ENCODE data around the gene MAN2B2. TPM values are rescaled to one million over a fixed set of nuclear protein-coding genes. Genes with fewer than 3 reads are reported as not detected.

The MAN2B2 gene
- total RNA-seq, 1 experiment from 2014 or later, result 5.9 TPM

DNA sequence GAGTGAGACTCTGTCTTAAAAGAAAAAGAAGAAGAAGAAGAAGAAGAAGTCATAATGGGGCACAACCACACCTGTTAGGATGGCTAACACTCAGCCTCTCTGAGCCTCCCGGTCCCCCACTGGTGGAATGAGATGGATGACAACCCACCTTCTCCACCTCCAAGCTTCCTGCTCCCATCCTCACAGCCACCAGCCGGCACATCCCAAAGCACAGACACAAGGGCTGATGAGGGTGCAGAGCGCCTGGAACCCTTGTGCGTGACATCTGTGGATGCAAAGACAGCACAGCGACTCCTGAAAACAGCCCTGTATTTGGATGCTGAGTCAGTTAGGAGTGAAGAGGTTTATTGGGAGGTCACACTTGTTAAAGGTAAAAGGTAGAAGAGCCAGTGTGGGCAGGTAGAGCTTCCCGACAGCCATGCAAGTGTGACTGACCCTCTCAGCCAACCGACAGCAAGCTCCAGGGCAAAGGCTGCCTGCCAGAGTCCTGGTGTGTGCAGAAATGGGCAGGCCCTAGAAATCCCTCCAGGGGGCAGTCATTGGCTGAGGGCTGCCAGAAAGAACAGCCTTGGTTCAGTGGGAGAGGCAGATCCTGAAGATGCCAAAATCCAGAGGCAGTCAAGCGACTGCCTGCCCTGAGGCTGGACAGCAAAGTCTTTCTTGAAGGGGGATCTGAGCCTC, 26.6 kb upstream of the MAN2B2 start:
- no peak overlapping the region for H3K18ac ChIP-seq (ENCODE audit: insufficient read length, low read depth, low read length)
- H4K8ac ChIP-seq (replicated peaks; ENCODE audit: insufficient read length, low read depth, low read length), result no peak overlapping the region
- H3K27ac Mint-ChIP-seq, result no peak overlapping the region
- peaks cover 7 to 9% of the 10 kb centered on the region in 2 experiments; a peak in 4 of 5 replicates for H3K9me3 Mint-ChIP-seq
- H3K56ac ChIP-seq (ENCODE audit: insufficient read length, low read depth, low read length), result no peak overlapping the region
- no peak overlapping the region for H2BK20ac ChIP-seq (ENCODE audit: low read depth, low read length, poor library complexity, severe bottlenecking)
- no peak overlapping the region for H2AFZ ChIP-seq (ENCODE audit: low read length)
- no peak overlapping the region for H2BK5ac ChIP-seq (ENCODE audit: insufficient read length, low read length)
- H3K27me3 Mint-ChIP-seq (ENCODE audit: low read depth), result peaks cover 76% of the 10 kb centered on the region
- H2BK15ac ChIP-seq (ENCODE audit: low read depth, low read length), result no peak overlapping the region
- no peak overlapping the region for H2BK120ac ChIP-seq (ENCODE audit: low read depth, low read length, poor library complexity, severe bottlenecking)
- no peak overlapping the region for H2BK12ac ChIP-seq (ENCODE audit: insufficient read length, low read depth, low read length)
- H3K4ac ChIP-seq (ENCODE audit: low read depth, low read length), result no peak overlapping the region
- H3K36me3 Mint-ChIP-seq (ENCODE audit: insufficient read depth in 1 of 3, low read depth in 3 of 3), result peaks cover 0 to 3% (median 2%) of the 10 kb centered on the region in 3 experiments; a peak in 1 of 7 replicates
- no peaks in the 10 kb centered on the region for H3K9me3 ChIP-seq (ENCODE audit: control insufficient read depth, low read depth, low read length)
- H3K79me1 ChIP-seq (ENCODE audit: insufficient read depth, low read depth, low read length, poor library complexity, severe bottlenecking), result no peaks in the 10 kb centered on the region
- H3K23me2 ChIP-seq (ENCODE audit: insufficient read length, low read depth, low read length, poor library complexity, severe bottlenecking), result no peaks in the 10 kb centered on the region
- no peak overlapping the region for H3K9ac ChIP-seq (ENCODE audit: extremely low read depth, insufficient read length, low read length)
- H3K27me3 ChIP-seq (ENCODE audit: insufficient read depth, low read length), result 0 out of 2 replicates have a peak, but pooled peaks cover 2% of the 10 kb centered on the region
- H3K4me3 Mint-ChIP-seq, result no peak overlapping the region
- no peak overlapping the region for H4K91ac ChIP-seq (ENCODE audit: insufficient read length, low read depth, low read length)
- no peak overlapping the region; the same call in 1 of the 2 replicates for H3K14ac ChIP-seq (ENCODE audit: insufficient read depth, low read length)
- H3K4me2 ChIP-seq (ENCODE audit: insufficient read depth, insufficient read length, low read length), result no peak overlapping the region
- H3T11ph ChIP-seq (ENCODE audit: low read length), result no peak overlapping the region
- H3K79me2 ChIP-seq (ENCODE audit: insufficient read depth, low read length), result no peaks in the 10 kb centered on the region
- TF ChIP-seq, protein P1, sequence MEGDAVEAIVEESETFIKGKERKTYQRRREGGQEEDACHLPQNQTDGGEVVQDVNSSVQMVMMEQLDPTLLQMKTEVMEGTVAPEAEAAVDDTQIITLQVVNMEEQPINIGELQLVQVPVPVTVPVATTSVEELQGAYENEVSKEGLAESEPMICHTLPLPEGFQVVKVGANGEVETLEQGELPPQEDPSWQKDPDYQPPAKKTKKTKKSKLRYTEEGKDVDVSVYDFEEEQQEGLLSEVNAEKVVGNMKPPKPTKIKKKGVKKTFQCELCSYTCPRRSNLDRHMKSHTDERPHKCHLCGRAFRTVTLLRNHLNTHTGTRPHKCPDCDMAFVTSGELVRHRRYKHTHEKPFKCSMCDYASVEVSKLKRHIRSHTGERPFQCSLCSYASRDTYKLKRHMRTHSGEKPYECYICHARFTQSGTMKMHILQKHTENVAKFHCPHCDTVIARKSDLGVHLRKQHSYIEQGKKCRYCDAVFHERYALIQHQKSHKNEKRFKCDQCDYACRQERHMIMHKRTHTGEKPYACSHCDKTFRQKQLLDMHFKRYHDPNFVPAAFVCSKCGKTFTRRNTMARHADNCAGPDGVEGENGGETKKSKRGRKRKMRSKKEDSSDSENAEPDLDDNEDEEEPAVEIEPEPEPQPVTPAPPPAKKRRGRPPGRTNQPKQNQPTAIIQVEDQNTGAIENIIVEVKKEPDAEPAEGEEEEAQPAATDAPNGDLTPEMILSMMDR (conservative IDR thresholded peaks at IDR 0.05), result peak; percentile 62; the same call in 2 of the 3 replicates
- H3K4me1 ChIP-seq (ENCODE audit: insufficient read depth, low read length), result no peaks in the 10 kb centered on the region
- H4K20me1 ChIP-seq (ENCODE audit: control insufficient read depth, insufficient read depth, insufficient read length), result no peaks in the 10 kb centered on the region
- H3K27ac ChIP-seq (ENCODE audit: insufficient read length, low read depth, low read length), result no peak overlapping the region
- H3K23ac ChIP-seq (ENCODE audit: insufficient read length, low read depth, low read length), result no peak overlapping the region
- no CpG with 5 or more reads among the region's 8 CpGs for WGBS (ENCODE audit: extremely low coverage, insufficient read length, low lambda C conversion rate)
- peak; percentile 75 for DNase-seq
- H4K5ac ChIP-seq (ENCODE audit: insufficient read length, low read depth, low read length), result no peak overlapping the region
- H2AK5ac ChIP-seq (ENCODE audit: insufficient read length, low read length), result no peak overlapping the region
- peaks cover 0 to 2% of the 10 kb centered on the region in 2 experiments; a peak in 2 of 4 replicates for H3K4me1 Mint-ChIP-seq

All from H9 (cell line).